ENCODE results near the gene OTUD3. TPM values are rescaled to one million over a fixed set of nuclear protein-coding genes. Genes with fewer than 3 reads are reported as not detected.

OTUD3 gene
- total RNA-seq, 4 donors from 2014 or later = 1.9 to 5.0 (median 3.2) TPM

GRCh38 chr1:19892628-19893168 lies 10.5 kb downstream of the OTUD3 start:
- no peak for DNase-seq
- peaks cover 4 to 81% (median 4%) of the 10 kb centered on the region in 3 donors for H3K36me3 ChIP-seq
- H3K9me3 ChIP-seq = no peaks in the 10 kb centered on the region
- intact Hi-C loops (cut with DNase I) = no loop called here
- no peak overlapping the region for H3K4me3 ChIP-seq
- no peaks in the 10 kb centered on the region for H3K27me3 ChIP-seq
- TF ChIP-seq POLR2A (IDR thresholded peaks at IDR 0.05) (no peak), CTCF (IDR thresholded peaks at IDR 0.05) (no peak)
- WGBS, 2 donors = 73 to 85% methylated on average over 6 of the region's 6 CpGs
- no peak overlapping the region for H3K27ac ChIP-seq
- H3K4me1 ChIP-seq = peaks cover 0 to 4% (median 0%) of the 10 kb centered on the region in 3 donors

- no peaks in the 10 kb centered on the region for H3K9me3 ChIP-seq
- H3K27me3 ChIP-seq = no peaks in the 10 kb centered on the region
- no peak overlapping the region for H3K27ac ChIP-seq
- H3K4me1 ChIP-seq = peaks cover 0 to 4% (median 0%) of the 10 kb centered on the region in 3 donors
- no peak for TF ChIP-seq POLR2A (IDR thresholded peaks at IDR 0.05)
- no peak for TF ChIP-seq CTCF (IDR thresholded peaks at IDR 0.05)
- intact Hi-C loops (cut with DNase I) = no loop called here
- no peak for DNase-seq
- peaks cover 4 to 85% (median 5%) of the 10 kb centered on the region in 3 donors for H3K36me3 ChIP-seq
- no peak overlapping the region for H3K4me3 ChIP-seq
- WGBS, 2 donors = 84 to 85% methylated on average over 3 of the region's 3 CpGs
Observed at GRCh38 chr1:19893687-19894086, 11.5 kb downstream of the OTUD3 start.

GRCh38 chr1:19894218-19894617 lies 12.0 kb downstream of the OTUD3 start:
- no peak overlapping the region for H3K4me3 ChIP-seq
- no peaks in the 10 kb centered on the region for H3K27me3 ChIP-seq
- no peak for TF ChIP-seq POLR2A (IDR thresholded peaks at IDR 0.05)
- no peak for TF ChIP-seq CTCF (IDR thresholded peaks at IDR 0.05)
- H3K9me3 ChIP-seq = no peaks in the 10 kb centered on the region
- H3K4me1 ChIP-seq = peaks cover 0 to 4% (median 0%) of the 10 kb centered on the region in 3 donors
- intact Hi-C loops (cut with DNase I) = no loop called here
- peaks cover 4 to 91% (median 10%) of the 10 kb centered on the region in 3 donors for H3K36me3 ChIP-seq
- 56 to 77% methylated on average over 5 of the region's 5 CpGs for WGBS, 2 donors
- no peak for DNase-seq
- H3K27ac ChIP-seq = no peak overlapping the region

GRCh38 chr1:19901653-19902052 lies 19.5 kb downstream of the OTUD3 start:
- 86 to 91% methylated on average over 1 of the region's 1 CpG for whole genome bisulfite sequencing, 2 donors
- Histone ChIP-seq H3K9me3 (no peaks in the 10 kb centered on the region), H3K27ac (no peak overlapping the region), H3K36me3 (peaks cover 0 to 96% (median 16%) of the 10 kb centered on the region in 3 donors), H3K27me3 (no peaks in the 10 kb centered on the region), H3K4me3 (no peak overlapping the region), H3K4me1 (peaks cover 0 to 9% (median 0%) of the 10 kb centered on the region in 3 donors)
- TF ChIP-seq CTCF (IDR thresholded peaks at IDR 0.05) (no peak), POLR2A (IDR thresholded peaks at IDR 0.05) (no peak)
- DNase-seq = no peak
- intact Hi-C loops (cut with DNase I) = no loop called here

- 69 to 73% methylated on average over 7 of the region's 7 CpGs for WGBS, 2 donors
- intact Hi-C loops (cut with DNase I) = no loop called here
- peak overlapping the region in 1 of 4 donors; percentile 3 for H3K27ac ChIP-seq
- peaks cover 0 to 96% (median 24%) of the 10 kb centered on the region in 3 donors for H3K36me3 ChIP-seq
- no peak for DNase-seq
- H3K9me3 ChIP-seq = no peaks in the 10 kb centered on the region
- peaks cover 0 to 9% (median 0%) of the 10 kb centered on the region in 3 donors for H3K4me1 ChIP-seq
- H3K27me3 ChIP-seq = no peaks in the 10 kb centered on the region
- H3K4me3 ChIP-seq = no peak overlapping the region
- TF ChIP-seq CTCF (IDR thresholded peaks at IDR 0.05) (no peak), POLR2A (IDR thresholded peaks at IDR 0.05) (no peak)
Observed at GRCh38 chr1:19903621-19904020, 21.4 kb downstream of the OTUD3 start.

Data from esophagus squamous epithelium (tissue), 5 donors.